HG03432 (cell line): ENCODE results near the gene ATAD3A.

Experiments
- ATAC-seq: cut with Tn5 transposase; IDR thresholded peaks from one replicate; pipeline ENCODE4 v1.9.1; 2021; ENCODE audit warnings: mild to moderate bottlenecking, moderate library complexity; ENCODE audit not compliant: unreplicated experiment

The ATAD3A gene

GRCh38 chr1:1537626-1538250 lies 25.8 kb downstream of the ATAD3A start:
- no peak for ATAC-seq

DNA sequence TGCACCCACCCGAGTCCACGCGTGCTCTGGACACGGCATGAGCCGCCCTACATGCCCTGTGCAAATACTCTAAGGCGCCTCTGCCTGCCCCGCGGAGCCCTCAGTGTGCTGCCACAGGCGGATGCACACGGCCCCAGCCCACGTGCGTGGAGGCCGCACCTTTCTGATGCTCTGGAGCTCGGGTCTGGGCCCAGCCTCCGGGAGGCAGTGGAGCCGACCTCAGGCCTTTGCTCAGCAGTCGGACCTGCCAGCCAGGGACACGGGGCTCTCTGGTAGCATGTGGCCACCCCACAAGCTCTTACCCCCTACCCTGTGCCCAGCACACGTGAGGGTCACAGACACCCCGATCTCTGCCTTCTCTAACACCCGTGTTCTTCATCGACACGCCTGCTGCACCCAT lies 26.4 kb downstream of the ATAD3A start:
- no peak for ATAC-seq

GRCh38 chr1:1538989-1539309 lies 27.0 kb downstream of the ATAD3A start:
- no peak for ATAC-seq

- ATAC-seq, result no peak
These were observed 27.5 kb downstream of the ATAD3A start for GRCh38 chr1:1539310-1540089.

DNA sequence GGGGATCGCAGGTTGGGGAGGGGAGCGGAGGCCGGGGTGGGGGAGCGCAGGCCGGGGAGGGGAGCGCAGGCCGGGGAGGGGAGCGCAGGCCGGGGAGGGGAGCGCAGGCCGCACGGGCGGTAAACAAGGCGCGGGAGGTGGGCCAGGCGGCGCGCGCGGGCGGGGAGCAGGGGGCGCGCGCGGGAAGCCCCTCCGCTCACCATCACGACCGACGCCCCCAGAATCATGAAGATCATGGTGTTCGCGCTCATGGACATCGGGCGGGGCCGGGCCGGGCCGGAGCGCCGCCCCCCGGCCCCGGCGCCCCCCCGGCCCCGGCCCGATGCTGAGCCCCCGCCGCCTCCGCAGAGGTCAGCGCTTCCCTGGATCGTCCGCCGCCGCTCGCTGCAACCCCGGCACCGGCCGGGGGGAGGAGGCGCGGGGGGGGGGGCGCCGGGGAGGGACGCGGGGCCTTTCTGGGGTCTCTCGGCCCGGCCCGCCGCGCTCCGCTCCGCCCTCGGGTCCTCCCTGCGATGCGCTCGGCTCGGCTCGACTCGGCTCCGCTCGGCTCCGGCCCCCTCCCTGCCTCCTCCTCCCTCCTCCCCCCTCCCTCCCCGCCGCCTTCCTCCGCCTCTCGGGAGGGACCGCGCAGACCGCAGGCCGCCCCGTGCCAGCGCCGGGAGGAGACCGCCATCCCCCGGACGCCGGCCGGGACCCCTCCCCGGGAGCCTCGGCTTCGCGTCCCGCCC lies 28.3 kb downstream of the ATAD3A start, which contains the start of gene TMEM240:
TMEM240 (minus strand) TSS at position 535 of the 728 bp plus-strand sequence; CDS start at position 257, 278 bp downstream.
- no peak for ATAC-seq

GRCh38 chr1:1540818-1541628 lies 29.1 kb downstream of the ATAD3A start:
- no peak for ATAC-seq

DNA sequence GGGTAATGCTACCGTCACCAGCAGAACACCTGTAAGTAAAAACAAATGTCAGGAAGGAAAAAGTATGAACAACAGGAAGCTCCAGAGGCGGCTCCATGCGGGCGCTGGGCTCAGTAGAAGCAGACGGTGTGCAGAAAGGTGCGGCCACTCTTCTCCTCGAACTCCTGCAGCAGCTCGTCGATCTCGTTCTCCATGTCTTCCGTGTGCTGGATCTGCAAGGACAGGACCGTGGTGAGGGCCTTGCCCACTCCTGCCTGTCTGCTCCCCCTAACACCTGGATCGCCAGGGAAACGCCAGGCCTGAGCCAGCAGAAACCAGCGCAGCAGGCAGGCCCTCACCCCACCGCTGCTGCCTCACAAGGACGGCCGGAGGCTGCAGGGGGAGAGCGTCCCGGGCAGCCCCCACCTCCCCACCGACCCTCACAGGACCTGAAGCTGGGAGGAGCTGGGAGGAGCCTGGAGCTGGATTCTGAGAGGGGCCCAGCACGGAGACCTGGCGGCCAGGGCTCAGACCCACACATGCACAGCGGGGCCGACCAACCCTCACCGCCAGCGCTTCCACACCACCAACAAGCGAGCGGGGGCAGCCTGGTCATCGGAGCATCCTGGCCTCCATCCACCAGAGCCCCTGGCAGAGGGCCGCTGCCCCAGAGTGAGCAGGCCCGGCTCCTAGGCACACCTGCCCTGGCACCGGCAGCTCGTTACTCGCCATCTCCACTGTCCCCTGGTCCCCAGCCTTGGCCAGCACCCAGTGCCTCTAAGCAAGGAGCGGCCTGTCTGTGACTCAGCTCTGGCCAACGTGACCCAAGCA lies 30.2 kb downstream of the ATAD3A start:
- no peak for ATAC-seq

DNA sequence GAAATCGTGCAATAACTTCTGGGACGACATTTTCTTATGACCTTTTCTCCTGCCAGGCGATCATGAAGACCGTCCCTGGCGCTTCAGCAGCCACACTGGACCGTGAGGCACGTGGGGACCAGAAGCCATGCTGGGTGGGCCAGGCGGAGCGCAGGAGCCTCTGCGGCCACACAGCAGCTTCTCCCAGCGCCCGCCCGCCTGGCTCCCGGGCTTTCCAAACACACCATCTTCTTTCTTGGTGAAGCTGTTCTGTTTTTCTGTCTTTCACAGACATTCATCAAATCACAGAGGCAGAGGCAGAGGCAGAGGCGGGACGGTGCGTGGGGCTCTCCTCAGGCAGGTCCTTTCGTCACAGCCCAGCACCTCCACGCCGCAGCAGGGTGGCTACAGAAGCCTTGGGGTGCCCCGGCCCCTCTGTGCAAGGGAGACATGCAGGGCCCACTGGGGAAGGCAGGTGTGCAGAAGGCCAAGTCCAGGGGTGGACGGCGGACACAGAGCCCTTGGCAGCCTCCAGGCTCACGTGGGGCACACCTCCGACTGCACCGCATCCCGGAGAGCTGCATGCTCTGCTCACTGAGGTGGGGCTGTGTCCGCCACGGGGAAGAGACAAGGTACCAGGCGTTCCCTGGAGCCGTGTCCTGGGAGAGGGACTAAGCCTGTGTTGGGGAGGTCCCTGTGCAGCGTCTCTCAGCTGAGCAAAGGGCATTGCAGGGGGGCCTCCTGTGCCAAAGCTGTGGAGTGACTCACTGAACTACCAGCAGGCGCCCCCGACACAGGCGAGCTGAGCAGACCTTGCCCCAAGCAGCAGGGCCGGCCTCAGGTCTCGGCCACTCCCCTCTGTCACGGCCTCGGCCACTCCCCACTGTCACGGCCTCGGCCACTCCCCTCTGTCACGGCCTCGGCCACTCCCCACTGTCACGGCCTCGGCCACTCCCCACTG lies 31.1 kb downstream of the ATAD3A start:
- no peak for ATAC-seq

- no peak for ATAC-seq
These were observed 31.7 kb downstream of the ATAD3A start for GRCh38 chr1:1543706-1544099.

- no peak for ATAC-seq
These were observed 32.6 kb downstream of the ATAD3A start for GRCh38 chr1:1544544-1544943.

GRCh38 chr1:1545946-1546737 lies 34.2 kb downstream of the ATAD3A start:
- no peak for ATAC-seq

DNA sequence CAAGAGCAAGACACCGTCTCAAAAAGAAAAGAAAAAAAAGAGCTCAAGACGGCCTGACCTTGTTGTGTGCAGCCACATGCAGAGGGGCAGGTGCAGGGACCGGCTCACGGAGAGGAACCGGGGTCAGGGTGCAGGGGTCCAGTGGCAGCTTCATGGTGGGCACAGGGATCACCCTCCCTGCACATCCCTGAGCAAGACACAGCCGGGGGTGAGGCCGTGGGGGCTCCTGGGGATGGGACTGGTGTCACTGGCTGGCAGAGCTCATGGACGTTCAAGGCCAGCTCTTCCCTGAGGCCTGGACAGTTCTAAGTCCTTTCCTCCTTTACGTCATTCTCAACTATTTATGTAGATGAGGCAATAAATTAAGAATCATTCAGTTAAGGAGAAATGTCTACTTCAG lies 35.0 kb downstream of the ATAD3A start:
- ATAC-seq, result no peak

- ATAC-seq, result no peak
These were observed 35.5 kb downstream of the ATAD3A start for GRCh38 chr1:1547476-1547875.

GRCh38 chr1:1548591-1548990 lies 36.6 kb downstream of the ATAD3A start:
- no peak for ATAC-seq

- no peak for ATAC-seq
These were observed 38.1 kb downstream of the ATAD3A start for GRCh38 chr1:1550087-1550486.

GRCh38 chr1:1550591-1551432 lies 38.9 kb downstream of the ATAD3A start:
- no peak for ATAC-seq

DNA sequence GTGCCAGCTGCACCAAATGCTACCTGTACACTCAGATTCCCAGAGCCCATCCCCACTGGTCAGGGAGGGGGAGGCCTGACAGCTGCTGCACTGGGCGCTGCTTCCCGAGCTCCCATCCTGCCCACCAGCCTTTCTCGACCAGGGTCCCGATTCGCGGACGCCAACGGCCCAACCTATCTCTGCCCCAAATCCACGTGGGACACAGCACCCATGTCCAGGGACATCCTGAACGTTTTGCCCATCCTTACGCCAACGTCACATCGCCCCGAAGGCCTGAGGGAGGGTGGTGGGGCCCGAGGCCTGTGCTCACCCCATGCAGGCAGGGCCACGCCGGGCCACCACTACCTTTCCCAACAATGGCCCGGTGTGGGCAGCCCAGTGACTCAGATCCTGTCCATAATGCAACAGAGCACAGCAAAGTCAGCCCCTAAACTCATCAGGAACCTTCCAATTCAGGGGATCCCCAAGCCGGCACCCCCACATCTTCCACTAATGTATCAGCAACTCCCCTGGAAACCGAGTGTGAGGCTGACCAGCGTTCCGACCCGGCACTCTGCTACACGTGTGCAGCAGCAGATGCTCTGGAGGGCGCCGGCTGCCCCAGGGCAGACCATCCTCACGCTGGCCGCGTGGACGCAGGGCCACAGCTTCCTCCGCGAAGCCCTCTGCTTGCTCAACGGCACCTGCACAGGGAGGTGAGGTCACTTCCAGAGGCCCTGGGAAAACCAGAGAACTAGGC lies 39.7 kb downstream of the ATAD3A start:
- no peak for ATAC-seq
